RWPE1 (cell line): ENCODE results near the gene SECISBP2.
"Not testable (repeated sequence)": the region's sequence is repeated elsewhere in the genome, so short reads cannot be mapped to it uniquely, and the experiment has no call there.

ENCODE experiments used
- CTCF ChIA-PET: fragments of 350-600 bp; sonication (Branson Sonifier 250); formaldehyde crosslinking; extraction: SDS; loops from one replicate; lab custom pipeline; 2021; lab: Yijun Ruan, JAX
- POLR2A ChIA-PET: fragments of 400-600 bp; formaldehyde crosslinking; extraction: SDS; loops from one replicate; lab custom pipeline; 2020; ENCODE audit warnings: antibody characterized with exemption; ENCODE audit not compliant: low non-redundant PET; lab: Yijun Ruan, JAX
- DNase-seq: peaks from one replicate; pipeline ENCODE4 v3.0.0; 2012; ENCODE audit warnings: low spot score
- H3K27ac ChIP-seq: fragments of 450-650 bp; 2 replicates; pipeline ENCODE4 v1.5.1; 2017
- CTCF ChIP-seq: fragments of 450-650 bp; conservative IDR thresholded peaks from 2 replicates; pipeline ENCODE4 v1.5.1; 2017; ENCODE audit warnings: low read depth, mild to moderate bottlenecking

Gene SECISBP2

GRCh38 chr9:89330513-89330912 lies 12.2 kb downstream of the SECISBP2 start:
- ChIA-PET CTCF (no interaction called here), POLR2A (no interaction called here)
- H3K27ac ChIP-seq, result no peak overlapping the region
- no peak for TF ChIP-seq CTCF
- DNase-seq, result no peak

- no peak for TF ChIP-seq CTCF
- no peak overlapping the region for H3K27ac ChIP-seq
- CTCF ChIA-PET, result no interaction called here
- POLR2A ChIA-PET, result no interaction called here
- no peak for DNase-seq
Observed at GRCh38 chr9:89339807-89340206, 21.5 kb downstream of the SECISBP2 start.

- ChIA-PET POLR2A (no interaction called here), CTCF (interaction anchor here (0.6 to 0.7 kb wide), 2 partner anchors 25 to 70 kb away, joined by 3 read pairs; no protein-coding TSS in a partner anchor)
- DNase-seq, result no peak
- TF ChIP-seq CTCF, result no peak
- H3K27ac ChIP-seq, result no peak overlapping the region
Observed at GRCh38 chr9:89340332-89340731, 22.0 kb downstream of the SECISBP2 start.

- no peak for TF ChIP-seq CTCF
- POLR2A ChIA-PET, result no interaction called here
- H3K27ac ChIP-seq, result no peak overlapping the region
- CTCF ChIA-PET, result interaction anchor here (0.6 kb wide), 1 partner anchor 217 kb away, joined by 3 read pairs; no protein-coding TSS in a partner anchor
- DNase-seq, result no peak
Observed at GRCh38 chr9:89342213-89342612, 23.9 kb downstream of the SECISBP2 start.

- H3K27ac ChIP-seq, result no peak overlapping the region
- TF ChIP-seq CTCF, result no peak
- DNase-seq, result no peak
- ChIA-PET CTCF (interaction anchor here (0.6 kb wide), 1 partner anchor 216 kb away, joined by 3 read pairs; no protein-coding TSS in a partner anchor), POLR2A (no interaction called here)
Observed at GRCh38 chr9:89342948-89343347, 24.6 kb downstream of the SECISBP2 start.

GRCh38 chr9:89343812-89344211 lies 25.5 kb downstream of the SECISBP2 start:
- H3K27ac ChIP-seq, DNase-seq, POLR2A ChIA-PET, CTCF ChIA-PET: not testable (repeated sequence)

- no peak for TF ChIP-seq CTCF
- CTCF ChIA-PET, result no interaction called here
- POLR2A ChIA-PET, result interaction anchor here (0.5 to 1.0 kb wide), 2 partner anchors 9 to 910 kb away, joined by 3 read pairs; no protein-coding TSS in a partner anchor
- DNase-seq, result no peak
- no peak overlapping the region for H3K27ac ChIP-seq
Observed at GRCh38 chr9:89345476-89345875, 27.2 kb downstream of the SECISBP2 start.
